ENCODE results near the gene KDM3B. TPM values are rescaled to one million over a fixed set of nuclear protein-coding genes. Genes with fewer than 3 reads are reported as not detected.

The KDM3B gene
- total and polyA plus RNA-seq, 9 of the 15 experiments (the other 6 are each of a cell fraction or from before 2014, with no cell fraction given): 13.8 to 62.8 (median 41.9) TPM

- TF ChIP-seq ARID3B (CRISPR knock-in tag; IDR thresholded peaks at IDR 0.05; ENCODE audit: borderline replicate concordance) (no peak), ETV1 (tag; conservative IDR thresholded peaks at IDR 0.05; ENCODE audit: low read depth) (peak; percentile 62), RBM17 (IDR thresholded peaks at IDR 0.05; ENCODE audit: borderline replicate concordance, low read depth, low read length) (no peak), CCAR2 (IDR thresholded peaks at IDR 0.05; ENCODE audit: low read depth, low read length) (no peak), HDAC1 (IDR thresholded peaks at IDR 0.05) (peak in 1 of 2 experiments; percentile 13; a peak in 1 of 4 replicates), ZFP30 (CRISPR knock-in tag; IDR thresholded peaks at IDR 0.05; ENCODE audit: borderline replicate concordance) (no peak), NR2C2 (CRISPR knock-in tag; IDR thresholded peaks at IDR 0.05) (peak; percentile 79), NR2C2 (tag; IDR thresholded peaks at IDR 0.05) (peak; percentile 81), POLR3G (IDR thresholded peaks at IDR 0.05; ENCODE audit: extremely low read depth, insufficient read length, insufficient replicate concordance) (no peak), IRF2 (CRISPR knock-in tag; IDR thresholded peaks at IDR 0.05) (no peak), LARP7 (IDR thresholded peaks at IDR 0.05) (no peak; the same call in 1 of the 2 replicates), SRSF7 (optimal IDR thresholded peaks at IDR 0.05; ENCODE audit: low read depth, low read length) (peak; percentile 47), THRA (IDR thresholded peaks at IDR 0.05) (no peak), YBX1 (IDR thresholded peaks at IDR 0.05) (no peak), ZNF740 (CRISPR knock-in tag; IDR thresholded peaks at IDR 0.05) (0 out of 2 replicates have a peak, but pooled peaks have one; percentile 82), ZNF740 (tag; IDR thresholded peaks at IDR 0.05) (peak in 1 of 2 experiments; percentile 52; a peak in 1 of 4 replicates), KDM1A (IDR thresholded peaks at IDR 0.05) (peak in 1 of 2 experiments; percentile 14; a peak in 1 of 4 replicates)
- TF ChIP-seq, protein P1, sequence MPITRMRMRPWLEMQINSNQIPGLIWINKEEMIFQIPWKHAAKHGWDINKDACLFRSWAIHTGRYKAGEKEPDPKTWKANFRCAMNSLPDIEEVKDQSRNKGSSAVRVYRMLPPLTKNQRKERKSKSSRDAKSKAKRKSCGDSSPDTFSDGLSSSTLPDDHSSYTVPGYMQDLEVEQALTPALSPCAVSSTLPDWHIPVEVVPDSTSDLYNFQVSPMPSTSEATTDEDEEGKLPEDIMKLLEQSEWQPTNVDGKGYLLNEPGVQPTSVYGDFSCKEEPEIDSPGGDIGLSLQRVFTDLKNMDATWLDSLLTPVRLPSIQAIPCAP (CRISPR knock-in tag; IDR thresholded peaks at IDR 0.05; ENCODE audit: borderline replicate concordance): no peak
- TF ChIP-seq, protein P2, sequence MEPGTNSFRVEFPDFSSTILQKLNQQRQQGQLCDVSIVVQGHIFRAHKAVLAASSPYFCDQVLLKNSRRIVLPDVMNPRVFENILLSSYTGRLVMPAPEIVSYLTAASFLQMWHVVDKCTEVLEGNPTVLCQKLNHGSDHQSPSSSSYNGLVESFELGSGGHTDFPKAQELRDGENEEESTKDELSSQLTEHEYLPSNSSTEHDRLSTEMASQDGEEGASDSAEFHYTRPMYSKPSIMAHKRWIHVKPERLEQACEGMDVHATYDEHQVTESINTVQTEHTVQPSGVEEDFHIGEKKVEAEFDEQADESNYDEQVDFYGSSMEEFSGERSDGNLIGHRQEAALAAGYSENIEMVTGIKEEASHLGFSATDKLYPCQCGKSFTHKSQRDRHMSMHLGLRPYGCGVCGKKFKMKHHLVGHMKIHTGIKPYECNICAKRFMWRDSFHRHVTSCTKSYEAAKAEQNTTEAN (CRISPR knock-in tag; IDR thresholded peaks at IDR 0.05): no peak
- TF ChIP-seq, protein P3, sequence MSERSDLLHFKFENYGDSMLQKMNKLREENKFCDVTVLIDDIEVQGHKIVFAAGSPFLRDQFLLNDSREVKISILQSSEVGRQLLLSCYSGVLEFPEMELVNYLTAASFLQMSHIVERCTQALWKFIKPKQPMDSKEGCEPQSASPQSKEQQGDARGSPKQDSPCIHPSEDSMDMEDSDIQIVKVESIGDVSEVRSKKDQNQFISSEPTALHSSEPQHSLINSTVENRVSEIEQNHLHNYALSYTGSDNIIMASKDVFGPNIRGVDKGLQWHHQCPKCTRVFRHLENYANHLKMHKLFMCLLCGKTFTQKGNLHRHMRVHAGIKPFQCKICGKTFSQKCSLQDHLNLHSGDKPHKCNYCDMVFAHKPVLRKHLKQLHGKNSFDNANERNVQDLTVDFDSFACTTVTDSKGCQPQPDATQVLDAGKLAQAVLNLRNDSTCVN (CRISPR knock-in tag; IDR thresholded peaks at IDR 0.05): peak; percentile 80; the same call in 1 of the 2 replicates
Measured at GRCh38 chr5:138337685-138338410, 14.6 kb upstream of the KDM3B start, which contains the start of gene FAM53C (continued).
